Fibroblast of skin of left quadriceps (primary cell): ENCODE data around the gene OPCML.

Source experiments
- DNase-seq, 2 experiments: peaks; one replicate each; pipeline ENCODE4 v3.0.0-alpha.2; 2013; ENCODE audit warnings: low read depth in 2 of 2

Gene OPCML

DNA sequence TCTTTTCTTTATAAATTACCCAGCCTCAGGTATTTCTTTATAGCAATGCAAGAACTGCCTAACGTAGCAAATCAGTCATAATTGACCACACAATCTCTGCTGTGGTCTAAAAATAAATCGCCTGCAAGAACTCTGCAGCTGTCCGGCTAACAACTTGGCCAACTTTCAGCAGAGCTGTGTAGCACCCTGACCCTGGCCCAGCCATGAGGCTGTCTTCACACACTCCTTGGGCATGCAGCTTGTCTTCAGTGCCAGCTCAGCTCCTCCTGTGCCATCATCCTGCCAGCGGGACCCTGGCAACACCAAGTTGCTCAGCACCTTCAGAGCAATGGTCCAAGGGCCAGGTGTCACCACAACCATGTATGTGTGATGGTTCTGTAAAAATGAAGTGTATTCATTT, 355.6 kb downstream of the OPCML start:
- DNase-seq = no peak

DNA sequence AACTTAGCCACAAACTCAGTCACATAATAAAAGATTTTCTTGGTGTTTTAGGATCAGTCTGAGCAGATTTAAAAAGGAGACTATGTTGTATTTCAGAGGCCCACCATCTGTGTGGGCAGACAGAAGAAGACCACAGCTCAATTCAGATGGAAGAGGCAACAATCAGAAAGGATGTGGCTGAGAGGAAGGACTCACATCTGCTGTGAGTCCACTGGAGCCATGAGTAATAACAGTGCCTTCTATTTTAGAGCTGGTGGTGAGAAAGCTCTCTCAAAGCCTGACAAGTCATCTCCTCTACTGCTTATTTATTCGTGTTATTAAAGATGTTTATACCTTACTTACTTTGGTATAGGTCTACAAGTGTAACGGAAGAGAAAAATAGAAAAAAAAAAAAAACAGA, 357.2 kb downstream of the OPCML start:
- DNase-seq = no peak

DNA sequence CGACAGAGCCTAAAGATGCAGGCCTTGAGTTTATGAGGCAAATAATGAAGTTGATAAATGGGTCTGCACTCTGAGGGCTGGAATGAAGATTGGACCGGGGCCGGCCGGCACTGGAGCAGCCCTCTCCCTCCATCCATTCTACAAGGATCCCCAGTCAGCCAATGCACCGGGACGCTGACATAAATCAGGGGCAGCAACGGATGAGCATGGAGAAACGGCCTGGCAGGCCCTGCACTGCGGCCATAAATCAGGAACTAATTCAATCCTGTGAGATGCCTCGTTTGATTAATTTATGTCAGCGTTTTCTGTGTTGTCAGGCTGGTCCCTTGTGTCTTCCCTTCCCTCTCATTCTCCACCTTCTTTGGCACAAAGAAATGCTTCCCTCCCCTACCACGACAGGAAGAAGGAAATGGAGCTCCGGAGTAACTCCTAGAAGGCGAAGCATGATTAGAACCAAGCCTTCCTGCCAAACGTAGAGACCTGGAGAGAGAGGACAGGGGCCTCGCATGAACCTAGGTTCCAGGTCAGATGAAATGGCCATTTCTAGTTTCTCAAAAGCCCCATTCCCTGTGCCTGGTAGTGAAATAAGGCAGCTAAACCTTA, 358.4 kb downstream of the OPCML start:
- no peak for DNase-seq

DNA sequence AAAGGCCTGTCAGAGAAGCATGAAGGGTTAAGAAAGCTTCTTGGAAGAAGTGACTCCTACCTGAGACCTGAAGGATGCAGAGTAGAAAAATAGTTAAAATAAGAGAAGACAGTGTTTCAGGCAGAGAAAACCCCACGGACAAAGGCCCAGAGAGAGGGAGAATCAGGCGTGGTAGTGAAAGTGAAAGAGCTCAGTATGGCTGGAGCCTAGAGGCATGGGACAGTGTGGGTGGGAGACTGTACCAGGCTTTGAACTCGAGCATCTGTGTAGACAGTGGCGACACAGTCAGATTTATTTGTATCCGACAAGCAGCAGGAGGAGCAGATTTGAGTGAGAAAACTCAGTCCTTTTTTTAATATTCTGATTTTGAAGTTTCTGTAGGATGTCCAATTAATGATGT, 360.0 kb downstream of the OPCML start:
- DNase-seq = no peak

DNA sequence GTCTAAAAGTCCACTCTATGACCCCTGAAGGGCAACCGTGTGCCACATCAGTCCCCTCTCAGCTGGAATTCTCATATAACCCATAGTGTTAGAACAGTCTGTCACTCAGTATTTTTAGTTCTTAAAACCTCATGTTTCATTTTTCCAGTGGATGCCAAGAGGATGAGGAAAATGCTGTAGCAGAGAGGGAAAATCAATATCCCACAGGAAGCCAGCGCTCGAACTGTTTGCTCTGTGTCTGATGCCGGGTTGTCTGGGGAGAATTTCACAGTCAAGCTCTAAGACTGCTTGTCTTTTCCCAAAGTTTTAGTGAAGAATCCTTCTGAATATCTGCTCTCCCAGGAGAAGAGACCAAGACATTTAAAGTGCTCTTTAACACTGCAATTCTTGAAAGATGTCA, 360.9 kb downstream of the OPCML start:
- no peak for DNase-seq

DNA sequence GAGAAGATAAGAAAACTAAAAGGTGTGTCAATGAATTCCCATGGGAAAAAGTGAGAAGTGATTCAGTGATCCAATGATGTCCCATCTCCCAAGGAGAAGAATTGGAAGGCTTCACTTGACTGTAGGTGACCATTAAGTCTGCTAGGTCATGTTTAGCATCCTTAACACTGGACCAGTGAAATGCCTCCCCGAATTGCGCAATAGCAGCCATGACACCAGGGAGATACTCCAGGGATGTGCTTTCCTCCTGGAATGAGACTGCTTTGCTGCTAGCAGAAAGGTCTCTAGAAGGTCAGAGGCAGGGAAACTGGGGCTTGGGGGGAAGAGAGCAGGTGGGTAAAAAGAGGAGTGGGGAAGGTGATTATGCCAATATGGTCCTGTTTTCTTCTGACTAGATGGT, 364.3 kb downstream of the OPCML start:
- no peak for DNase-seq

DNA sequence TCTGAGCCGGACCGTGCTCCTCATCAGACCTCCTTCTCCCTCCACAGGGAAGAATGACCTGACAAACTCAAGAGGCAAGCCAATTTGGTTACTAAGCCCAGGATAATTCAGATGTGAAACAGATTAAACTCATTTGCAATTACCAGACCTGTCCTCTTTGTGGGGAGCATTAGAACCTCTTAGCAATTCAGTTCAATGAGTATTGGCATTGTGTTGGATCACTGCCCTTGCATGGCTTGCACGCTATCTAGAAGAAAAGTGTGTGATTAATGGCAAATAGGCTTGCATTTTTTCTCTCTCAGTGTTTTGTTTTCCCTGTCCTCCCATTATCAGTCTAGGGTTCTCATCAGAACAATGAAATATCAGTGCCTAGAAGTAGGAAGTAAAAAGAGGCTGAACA, 365.6 kb downstream of the OPCML start:
- DNase-seq = no peak

DNA sequence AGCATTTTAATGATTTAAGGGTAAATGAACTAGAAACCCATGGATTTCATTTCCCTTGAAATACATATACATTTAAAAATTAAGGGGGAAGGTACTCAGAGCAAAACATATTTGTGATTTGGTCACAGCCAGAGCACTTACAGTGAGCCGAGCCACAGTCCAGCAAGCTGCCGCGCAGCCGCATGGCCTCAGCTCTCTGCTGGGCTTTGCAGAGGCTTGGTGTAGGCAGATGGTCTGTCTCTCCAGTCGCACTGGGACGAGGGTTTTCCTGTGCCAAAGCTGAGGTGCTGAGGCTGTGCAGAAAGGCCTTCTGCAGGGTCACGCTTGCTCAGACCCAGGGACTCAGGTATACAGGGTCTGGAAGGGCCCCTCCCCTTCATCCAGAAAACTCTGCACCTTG, 367.3 kb downstream of the OPCML start:
- DNase-seq = no peak

DNA sequence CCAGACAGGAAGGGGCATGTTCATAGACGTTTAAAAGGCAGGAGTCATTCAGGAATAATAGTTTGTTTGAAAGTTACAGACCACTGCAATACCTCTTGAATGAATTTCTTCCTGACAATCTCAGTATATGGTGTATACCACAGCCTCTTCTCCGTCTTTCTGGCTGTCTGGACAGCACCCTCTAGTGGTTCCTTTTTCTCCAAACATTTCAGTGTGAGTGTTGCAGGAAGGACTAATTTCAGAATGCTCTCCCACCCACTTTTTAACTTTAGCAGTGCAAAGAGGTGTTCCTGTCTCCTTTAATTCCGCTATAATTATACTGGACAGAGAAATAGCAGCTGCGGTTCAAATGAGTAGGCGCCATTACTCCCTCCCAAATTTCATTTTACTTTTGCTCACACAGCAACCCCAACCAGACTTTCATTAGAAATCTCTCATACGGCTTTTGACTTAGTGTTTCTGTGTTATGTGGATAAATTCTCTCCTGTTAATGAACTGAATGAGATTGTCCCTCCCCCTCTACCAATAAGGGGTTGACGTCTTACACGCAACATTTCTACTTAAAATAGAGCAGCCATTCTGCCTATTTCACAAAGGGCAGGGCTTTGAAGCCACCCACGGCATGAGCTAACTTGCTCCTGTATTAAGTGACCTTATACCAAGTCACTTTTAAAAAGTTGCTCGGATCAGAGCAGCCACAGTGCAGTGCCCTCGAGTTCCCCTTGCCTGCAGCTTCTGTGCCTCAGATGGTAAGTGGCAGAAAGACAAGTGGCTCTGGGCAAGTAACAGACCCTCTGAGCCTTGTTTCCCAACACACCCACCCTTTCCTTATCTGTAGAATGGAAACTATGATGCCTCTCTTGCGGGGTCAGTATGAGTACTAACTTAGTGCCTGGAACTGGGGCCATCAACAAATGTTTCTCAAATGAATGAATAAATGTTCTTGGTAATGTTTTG, 368.6 kb downstream of the OPCML start:
- peak; percentile 20 to 28 for DNase-seq

DNA sequence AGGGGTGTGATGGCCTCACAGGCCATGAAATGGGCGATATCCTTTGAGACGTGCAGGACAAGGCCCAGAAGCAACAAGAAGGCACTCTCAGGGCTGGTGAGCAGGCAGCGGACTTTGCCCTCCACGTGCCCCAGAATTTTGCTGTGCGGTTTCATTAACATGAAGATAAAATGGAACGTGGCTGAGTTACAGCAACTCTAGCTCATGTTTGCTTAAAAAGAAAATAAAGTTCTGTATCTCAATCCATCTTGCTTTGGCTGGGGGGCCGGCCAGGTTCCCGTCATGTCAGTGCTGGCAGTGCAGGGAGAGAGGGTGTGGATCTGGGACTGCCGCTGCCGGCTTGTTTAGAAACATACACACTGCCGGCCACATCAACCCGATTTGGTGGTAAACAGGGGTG, 370.1 kb downstream of the OPCML start:
- no peak for DNase-seq

DNA sequence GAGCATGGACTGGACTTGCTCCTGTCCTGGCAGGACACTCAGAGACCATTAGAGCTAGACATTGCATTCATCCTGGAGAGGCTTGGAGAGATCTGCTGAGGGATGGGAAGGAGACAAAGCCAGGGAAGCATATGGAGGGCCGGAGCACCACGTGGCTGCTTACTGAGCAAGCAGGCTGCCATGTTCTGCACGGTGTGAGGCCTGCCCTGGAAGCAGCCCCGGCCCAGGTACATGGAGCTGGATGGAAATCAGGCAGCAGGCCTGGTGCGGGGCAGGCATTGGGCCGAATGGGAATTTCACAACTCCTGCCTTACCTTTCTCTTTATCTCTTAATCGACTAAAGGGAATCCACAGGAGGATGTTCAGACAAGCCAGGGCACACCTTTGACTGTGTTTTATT, 371.5 kb downstream of the OPCML start:
- no peak for DNase-seq

DNA sequence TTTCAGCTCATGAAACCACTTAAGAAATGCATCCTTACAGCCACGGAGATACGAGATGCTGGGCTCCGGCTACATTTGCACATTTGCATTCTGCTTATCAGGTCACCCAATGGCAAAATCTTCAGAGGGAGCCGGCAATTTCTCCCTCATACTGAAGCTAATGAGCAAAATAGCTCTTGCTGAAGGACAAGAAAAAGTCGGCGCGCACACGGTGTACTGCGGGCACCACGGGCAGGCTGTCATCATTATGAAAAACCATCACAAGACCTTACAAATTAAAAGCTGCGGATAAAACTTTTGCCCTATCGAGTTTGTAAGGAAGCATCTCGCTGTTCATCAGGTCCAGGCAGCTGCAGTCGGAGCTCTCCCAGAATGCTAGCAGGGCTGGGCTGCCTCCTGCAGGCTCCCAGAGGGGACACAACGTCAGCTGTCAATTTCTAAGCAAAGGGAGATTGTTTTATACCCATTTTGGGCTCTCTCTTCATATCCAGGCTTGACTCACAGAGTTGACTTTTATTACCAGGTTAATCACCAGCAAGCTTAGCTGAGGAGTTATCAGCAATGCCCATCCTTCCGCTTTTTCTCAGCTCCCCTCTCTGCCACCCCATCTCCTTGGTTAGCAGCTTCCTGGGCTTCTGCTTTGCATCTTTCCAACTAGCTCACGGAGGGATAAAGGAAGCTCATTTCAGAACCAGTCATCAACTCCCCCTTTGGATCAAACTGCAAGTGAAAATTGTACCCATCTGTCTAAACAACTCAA, 375.1 kb downstream of the OPCML start:
- no peak for DNase-seq

DNA sequence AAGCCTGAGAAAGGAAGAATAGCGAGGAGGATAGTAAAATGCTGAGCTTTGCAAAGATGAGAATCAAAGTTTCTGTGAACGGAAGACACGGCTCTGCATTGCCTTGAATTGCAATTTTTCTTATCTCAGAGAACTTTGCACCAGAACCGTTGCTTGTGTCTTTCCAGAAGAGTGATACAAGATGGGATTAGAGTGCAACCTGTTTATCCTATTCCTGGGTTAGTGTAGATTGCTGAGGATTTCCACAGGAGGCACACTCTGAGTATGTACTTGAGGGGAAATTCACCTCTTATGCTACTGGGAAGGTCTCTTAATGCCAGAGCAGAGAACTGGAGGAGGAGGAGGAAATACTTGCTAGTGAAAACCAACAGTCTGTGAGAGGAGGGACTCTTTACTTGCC, 377.5 kb downstream of the OPCML start:
- no peak for DNase-seq

DNA sequence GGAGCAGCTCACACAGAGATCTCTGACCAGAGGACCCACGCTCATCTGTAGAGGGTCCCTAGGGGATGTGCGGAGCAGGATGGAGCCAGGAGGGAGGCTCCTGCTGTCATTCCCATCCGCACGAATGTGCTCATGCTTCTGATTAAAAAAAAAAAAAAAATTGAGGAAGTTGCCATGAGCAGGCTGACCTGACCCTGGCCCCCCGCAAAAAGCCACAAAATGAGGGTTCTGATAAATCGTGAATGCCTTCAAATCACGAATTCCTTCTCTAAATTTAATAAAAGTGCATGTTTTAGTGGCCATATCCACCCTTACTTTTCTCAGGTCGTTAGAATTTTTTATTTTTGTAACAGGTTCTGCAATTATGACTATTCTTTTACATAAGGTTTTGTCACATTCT, 378.2 kb downstream of the OPCML start:
- DNase-seq = no peak

DNA sequence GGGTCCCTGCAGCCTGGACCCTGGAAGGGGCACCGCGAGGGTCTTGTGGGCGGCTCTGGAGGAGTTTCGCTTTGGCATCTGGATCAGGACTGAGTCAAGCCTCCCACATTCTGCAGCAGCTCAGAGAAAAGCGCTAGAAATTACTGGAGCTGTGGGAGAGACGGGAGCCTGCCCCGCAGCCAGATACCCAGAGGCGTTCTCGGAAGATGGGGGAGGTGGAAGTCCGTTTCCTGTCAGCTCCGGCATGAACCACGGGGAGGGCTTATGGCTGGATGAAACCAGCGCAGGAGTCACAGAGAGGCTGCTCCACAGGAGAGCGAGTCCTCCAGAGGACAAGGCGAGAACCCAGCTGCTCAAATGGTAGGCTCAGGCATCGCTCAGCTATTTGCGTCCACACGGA, 379.3 kb downstream of the OPCML start:
- DNase-seq = no peak

DNA sequence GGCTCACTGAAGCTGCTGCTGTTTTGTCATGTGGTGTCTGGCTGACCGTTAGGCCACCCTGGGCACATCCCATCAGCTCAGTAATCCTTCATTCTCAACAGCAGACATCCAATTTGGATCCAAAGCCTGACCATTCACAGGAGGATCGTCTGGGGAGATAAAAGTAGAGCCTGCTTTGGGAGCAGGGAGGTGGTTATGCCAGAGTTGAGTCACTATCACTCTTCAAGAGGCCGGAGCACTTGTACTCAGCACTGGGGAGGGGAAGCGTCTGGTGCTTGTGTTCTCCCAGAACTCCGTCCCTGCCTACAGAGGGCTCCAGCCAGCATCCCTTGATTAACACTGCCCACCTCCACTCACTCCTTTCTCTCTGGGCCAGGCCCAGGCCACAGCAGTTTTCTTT, 382.6 kb downstream of the OPCML start:
- no peak for DNase-seq

DNA sequence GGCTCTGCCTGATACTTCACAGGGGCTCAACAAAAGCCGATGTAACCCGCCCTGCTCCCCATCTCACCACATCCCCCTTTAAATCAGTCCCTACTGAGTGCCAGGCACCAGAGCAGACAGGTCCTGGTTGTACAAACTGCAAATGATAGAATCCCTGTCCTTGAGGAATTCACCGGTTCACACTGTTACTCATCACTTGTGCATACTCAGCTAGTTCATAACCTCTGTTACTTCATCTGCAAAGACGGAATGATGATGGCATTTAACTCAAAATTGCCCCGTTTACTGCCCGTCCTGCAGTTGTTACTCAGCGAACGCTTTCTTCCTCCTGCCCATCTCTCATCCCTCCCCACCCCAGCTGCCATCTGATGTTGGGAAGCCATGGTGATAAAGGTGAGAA, 384.7 kb downstream of the OPCML start:
- no peak for DNase-seq

DNA sequence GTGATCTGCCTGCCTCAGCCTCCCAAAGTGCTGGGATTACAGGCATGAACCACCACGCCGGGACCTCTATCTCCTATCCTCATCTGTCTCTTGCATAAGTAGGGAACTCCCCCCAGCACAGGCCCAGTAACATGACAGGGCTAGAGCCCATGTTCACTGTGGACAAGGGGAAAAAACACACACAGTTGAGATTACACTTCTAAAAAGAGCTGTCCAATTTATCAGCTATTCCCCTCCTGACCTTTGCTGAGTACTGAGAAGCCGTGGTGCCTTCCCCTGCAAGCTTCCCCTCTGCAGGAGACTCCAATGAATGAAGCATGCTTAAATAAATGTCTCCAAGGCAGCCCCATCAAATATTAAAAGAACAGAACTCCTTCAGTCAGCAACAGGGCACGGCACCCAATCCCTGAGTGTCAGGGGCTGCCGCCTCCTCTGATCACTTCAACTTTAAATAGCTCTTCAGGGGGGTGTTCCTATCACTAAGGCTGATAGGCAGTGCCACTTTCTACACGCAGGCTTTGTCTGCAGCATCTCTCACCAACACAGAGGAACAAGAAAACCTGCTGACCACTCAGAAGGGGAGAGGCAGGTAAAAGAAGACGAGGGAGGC, 385.5 kb downstream of the OPCML start:
- no peak for DNase-seq

DNA sequence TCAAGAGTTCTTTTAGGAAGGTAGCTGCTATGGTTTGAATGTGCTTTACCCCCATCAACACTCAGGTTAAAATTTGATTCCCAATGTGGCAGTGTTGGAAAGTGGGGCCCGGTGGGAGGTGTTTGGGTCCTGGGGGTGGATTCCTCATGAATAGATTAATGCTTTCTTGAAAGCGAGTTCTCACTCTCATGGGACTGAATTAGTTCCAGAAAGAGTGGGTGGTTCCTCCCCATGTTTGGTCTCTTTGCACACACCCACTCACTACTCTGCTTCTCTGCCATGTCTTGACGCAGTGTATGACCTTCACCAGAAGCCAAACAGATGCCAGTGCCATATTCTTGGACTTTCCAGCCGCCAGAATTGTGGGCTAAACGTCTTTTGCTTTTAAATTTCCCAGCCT, 394.4 kb downstream of the OPCML start:
- DNase-seq = no peak

DNA sequence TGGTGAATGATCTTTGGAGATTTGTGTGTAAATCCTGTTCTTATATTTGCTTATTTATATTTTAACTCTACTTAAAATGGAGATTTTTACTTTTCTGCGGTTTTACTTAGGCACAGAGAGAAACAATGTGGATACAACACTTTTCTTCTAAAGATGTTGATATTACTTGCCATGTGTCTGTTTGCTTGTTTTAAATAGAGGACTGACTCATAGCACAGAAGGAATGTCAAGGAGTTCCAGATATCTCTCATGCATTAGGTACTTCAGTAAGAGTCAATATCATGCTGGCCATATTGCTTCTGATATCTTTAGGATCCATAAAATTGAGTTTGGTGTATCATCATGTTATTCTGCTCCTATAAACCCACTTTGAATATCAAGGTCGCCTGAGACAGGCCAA, 395.0 kb downstream of the OPCML start:
- no peak for DNase-seq

DNA sequence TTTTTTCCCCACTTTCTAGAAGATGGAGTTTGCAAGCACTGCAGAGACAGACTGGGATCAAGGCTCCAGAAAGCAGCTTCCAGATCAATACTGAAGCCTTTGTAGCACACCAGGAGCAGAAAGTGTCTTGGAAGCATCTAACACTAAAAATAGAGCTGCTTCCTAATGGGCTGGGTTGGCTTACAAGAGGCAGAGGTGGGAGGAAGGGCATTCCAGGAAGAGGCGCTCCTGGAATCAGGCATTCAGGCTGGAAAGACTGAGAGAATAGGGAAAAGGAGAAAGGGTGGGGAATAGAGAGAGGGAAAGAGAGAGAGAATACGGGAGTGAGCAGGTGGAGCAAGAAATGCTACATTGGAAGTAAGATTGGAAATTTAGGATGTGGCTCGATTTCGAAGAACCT, 395.9 kb downstream of the OPCML start:
- no peak for DNase-seq
